GM12874 (cell line): Measurements from ENCODE around the gene PALLD.

ENCODE experiments used
- TF ChIP-seq, protein P1 (sequence below): IDR thresholded peaks from 2 replicates; pipeline ENCODE4 v1.5.1; 2011; ENCODE audit warnings: low read depth, mild to moderate bottlenecking, control low read depth, low read length, moderate library complexity; ENCODE audit not compliant: insufficient read depth

The PALLD gene

DNA sequence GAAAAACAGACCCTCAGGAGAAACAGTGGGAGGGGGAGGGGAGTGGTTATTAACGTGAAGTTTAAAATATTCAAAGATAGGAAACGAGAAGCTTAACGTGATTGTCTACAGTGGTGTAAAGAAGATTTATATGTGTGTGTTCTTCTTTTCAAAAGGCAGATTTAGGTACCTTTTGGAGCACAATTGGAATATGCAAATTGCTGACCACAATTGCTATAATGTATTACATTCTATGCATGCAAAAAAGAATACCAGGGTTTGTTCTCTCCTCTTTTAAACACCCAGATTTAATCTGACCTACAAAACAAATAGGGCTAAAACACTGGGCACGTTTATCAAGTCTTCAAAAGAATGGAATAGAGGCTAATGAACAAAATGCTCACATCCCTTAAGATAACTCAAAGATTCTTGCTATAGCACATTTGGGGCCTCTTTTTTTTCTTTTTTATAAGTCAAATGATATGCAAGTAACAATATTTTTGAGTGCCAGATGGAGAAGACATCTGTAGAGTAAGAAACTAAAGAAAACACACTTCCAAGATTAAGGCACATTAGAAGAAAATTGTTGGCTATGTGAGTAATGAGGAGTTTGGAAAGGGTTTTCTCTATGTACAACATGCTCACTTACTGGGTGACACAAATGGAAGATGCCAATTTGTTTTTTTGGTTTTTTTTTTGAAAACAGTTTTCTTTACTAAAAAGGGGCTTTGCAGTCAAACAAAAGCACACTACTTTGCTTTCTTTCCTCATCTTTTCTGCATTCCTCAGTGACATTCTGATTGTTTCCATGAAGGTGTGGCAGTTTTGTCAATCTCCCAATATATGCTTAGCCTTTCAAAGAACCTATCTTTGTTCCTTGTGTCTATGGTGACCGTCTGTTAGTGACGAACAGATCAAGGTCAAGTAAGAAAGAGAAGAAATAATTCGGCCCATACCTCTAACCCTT lies 240.3 kb downstream of the PALLD start:
- TF ChIP-seq, protein P1, sequence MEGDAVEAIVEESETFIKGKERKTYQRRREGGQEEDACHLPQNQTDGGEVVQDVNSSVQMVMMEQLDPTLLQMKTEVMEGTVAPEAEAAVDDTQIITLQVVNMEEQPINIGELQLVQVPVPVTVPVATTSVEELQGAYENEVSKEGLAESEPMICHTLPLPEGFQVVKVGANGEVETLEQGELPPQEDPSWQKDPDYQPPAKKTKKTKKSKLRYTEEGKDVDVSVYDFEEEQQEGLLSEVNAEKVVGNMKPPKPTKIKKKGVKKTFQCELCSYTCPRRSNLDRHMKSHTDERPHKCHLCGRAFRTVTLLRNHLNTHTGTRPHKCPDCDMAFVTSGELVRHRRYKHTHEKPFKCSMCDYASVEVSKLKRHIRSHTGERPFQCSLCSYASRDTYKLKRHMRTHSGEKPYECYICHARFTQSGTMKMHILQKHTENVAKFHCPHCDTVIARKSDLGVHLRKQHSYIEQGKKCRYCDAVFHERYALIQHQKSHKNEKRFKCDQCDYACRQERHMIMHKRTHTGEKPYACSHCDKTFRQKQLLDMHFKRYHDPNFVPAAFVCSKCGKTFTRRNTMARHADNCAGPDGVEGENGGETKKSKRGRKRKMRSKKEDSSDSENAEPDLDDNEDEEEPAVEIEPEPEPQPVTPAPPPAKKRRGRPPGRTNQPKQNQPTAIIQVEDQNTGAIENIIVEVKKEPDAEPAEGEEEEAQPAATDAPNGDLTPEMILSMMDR: no peak

DNA sequence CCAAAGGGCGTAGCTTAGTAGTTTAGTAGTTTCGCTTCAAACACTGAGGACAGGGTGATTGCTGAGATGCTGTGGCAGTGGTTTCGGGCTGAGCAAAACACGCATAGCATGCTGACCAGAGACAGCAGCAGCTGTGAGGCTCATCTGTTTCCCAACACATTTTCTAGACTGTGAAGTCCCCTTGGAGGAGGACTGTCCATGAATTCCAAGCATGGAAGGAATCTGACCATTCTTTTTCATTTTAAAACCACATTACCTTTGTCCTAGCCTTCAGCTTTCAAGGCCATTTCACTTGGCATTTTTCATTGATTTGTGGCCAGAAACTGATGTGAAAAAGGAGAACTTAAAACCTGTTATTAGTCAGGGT lies 240.9 kb downstream of the PALLD start:
- TF ChIP-seq, protein P1: no peak

DNA sequence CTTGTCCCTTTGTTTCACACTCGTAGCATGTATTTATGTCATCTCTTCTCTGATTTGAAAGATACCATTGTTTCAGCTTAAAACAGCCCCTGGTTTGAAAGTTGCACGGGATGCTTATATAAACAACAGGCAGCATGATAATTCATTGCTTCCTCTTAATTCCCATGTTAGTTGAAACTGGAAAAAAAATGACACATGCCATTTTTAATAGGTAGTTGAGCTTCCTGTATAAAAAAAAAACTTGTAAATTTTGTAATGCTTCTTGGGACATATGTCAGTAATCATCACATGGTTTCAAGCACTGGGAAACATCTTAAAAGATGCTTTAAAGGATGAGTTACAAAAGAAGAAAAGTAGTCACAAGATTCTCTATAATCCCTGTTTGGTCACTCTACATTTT lies 243.0 kb downstream of the PALLD start:
- TF ChIP-seq, protein P1: no peak

DNA sequence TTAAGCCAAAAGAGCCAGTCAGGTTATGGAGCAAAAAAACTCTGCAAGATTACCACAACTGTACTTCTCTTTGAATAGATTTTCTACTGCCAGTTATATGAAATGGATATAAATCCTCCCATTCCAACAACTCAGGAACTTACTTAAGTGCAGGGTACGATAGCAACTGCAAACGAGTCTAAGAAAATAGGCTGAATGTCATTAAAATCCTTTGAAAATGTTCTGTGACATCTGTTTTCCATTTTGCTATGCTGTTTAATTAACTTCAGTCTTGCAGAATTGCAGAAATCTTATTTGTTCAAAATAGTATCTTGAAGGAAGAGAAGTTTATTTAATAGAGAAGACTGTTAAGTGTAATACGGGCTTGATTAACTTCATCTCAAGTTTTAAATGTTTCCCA lies 243.8 kb downstream of the PALLD start:
- TF ChIP-seq, protein P1: no peak

DNA sequence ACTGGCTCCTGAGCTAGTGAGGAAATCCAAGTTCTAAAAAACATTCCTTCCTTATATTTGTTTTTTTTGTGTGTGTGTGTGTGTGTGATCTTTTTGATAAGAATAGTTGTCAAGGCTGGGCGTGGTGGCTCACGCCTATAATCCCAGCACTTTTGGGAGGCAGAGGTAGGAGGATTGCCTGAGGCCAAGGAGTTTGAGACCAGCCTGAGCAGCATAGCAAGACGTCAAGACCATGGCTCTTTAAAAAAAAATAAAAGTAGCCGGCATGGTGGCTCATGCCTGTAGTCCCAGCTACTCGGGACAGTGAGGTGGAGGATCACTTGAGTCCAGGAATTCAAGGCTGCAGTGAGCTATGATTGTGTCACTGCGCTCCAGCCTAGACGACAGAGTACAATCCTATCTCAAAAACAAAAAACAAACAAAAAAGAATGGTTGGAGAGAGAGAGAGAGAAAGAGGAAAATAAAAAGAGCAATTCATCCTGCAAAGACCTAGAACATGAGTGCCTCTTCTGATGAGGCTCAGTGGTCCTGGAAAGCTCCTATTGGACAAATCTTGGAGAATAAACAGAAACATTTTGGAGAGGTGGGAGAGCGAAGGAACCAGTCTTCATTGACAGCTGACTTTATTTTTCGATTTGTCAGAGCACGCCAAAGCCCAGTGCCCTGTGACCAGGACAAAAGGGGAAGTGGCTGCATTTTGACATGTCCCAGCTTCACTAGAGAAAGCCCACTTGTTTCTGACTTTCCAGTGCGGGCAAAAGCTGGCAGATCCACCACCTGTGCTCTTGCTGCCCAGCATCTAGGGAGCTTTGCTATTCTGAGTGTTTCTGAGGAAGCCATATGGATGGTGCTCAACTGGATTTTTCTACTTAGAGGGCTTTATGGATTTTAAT lies 244.7 kb downstream of the PALLD start:
- TF ChIP-seq, protein P1: no peak

DNA sequence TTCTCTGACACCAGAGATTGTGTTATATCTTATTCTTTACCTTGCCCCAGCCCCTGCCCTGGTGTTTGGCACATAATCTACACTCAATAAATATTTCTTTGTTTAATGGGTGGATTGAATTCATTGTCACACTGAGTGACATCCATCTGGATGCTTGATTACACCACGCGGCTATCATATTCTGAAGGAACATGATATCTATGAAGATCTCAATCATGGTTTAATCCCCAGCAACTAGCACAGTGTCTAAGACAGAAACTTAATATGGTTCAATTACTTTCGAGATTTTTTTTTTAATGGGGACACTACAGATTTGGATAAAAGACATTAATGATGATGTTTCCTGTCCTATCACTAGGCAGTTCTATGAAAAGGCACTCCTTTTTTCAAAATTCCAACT lies 246.3 kb downstream of the PALLD start:
- TF ChIP-seq, protein P1: no peak

DNA sequence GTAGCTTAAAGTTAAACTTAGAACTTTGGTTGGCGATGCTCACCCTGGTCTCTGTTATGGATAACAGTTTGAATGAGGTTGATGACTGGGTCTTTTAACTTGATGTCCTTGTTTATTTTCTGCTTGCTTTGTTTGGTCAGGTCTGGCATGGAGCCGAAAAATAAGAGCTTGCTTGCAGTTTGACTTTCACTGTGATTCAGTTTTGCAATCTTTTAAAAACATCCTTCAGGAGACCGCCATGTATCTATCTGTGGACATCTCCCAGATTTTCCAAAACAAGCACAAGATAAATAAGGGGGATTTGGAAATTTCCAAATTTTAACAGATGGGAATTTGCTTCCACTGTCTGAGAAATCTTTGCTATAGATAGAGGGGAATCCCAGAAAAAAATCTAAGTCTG lies 246.7 kb downstream of the PALLD start:
- TF ChIP-seq, protein P1: no peak
